DND-41 (cell line): Measurements from ENCODE around the gene KRTAP1-1.

Source experiments
- CTCF ChIP-seq: IDR thresholded peaks from 2 replicates; pipeline ENCODE4 v1.5.1; 2012; ENCODE audit warnings: borderline replicate concordance, low read length, moderate library complexity, mild to moderate bottlenecking; ENCODE audit not compliant: poor library complexity, severe bottlenecking; ENCODE audit errors: extremely low read depth
- EZH2 ChIP-seq: IDR thresholded peaks from 3 replicates; pipeline ENCODE4 v1.6.1; 2012; ENCODE audit warnings: borderline replicate concordance, low read depth, mild to moderate bottlenecking, moderate library complexity, low read length, inconsistent platforms; ENCODE audit not compliant: severe bottlenecking

- TF ChIP-seq CTCF (no peak), EZH2 (no peak)
These were observed 27.8 kb upstream of the KRTAP1-1 start for GRCh38 chr17:41069031-41069430.
